ENCODE measurements around the gene NACA2.
"Not testable (repeated sequence)": the region's sequence is repeated elsewhere in the genome, so short reads cannot be mapped to it uniquely, and the experiment has no call there.

DNA sequence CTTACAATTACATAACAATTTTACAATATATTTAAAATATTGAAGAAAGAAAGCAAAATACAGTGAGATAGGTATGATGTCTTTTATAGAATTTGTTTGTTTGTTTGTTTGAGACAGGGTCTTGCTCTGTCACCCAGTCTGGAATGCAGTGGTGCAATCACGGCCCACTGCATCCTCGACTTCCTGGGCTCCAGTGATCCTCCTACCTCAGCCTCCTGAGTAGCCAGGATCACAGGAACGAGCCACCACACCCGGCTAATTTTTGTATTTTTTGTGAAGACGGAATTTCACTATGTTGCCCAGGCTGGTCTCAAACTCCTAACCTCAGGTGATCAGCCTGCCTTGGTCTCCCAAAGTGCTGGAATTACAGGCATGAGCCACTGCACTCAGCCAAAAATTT, 21.5 kb downstream of the NACA2 start:
- TF ChIP-seq EZH2 (IDR thresholded peaks at IDR 0.05; ENCODE audit: low read length, unreplicated experiment); EZH2phosphoT487 (IDR thresholded peaks at IDR 0.05; ENCODE audit: borderline replicate concordance, low read length): not testable (repeated sequence)
- TF ChIP-seq, protein P1, sequence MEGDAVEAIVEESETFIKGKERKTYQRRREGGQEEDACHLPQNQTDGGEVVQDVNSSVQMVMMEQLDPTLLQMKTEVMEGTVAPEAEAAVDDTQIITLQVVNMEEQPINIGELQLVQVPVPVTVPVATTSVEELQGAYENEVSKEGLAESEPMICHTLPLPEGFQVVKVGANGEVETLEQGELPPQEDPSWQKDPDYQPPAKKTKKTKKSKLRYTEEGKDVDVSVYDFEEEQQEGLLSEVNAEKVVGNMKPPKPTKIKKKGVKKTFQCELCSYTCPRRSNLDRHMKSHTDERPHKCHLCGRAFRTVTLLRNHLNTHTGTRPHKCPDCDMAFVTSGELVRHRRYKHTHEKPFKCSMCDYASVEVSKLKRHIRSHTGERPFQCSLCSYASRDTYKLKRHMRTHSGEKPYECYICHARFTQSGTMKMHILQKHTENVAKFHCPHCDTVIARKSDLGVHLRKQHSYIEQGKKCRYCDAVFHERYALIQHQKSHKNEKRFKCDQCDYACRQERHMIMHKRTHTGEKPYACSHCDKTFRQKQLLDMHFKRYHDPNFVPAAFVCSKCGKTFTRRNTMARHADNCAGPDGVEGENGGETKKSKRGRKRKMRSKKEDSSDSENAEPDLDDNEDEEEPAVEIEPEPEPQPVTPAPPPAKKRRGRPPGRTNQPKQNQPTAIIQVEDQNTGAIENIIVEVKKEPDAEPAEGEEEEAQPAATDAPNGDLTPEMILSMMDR (conservative IDR thresholded peaks at IDR 0.05; ENCODE audit: low read depth, low read length), result not testable (repeated sequence)
